Astrocyte (in vitro differentiated cells and primary cell): ENCODE results near the gene C1QL4. TPM values are rescaled to one million over a fixed set of nuclear protein-coding genes. Genes with fewer than 3 reads are reported as not detected.

Source experiments
- DNase-seq: peaks from one replicate; pipeline ENCODE4 v3.0.0-alpha.2; 2010; ENCODE audit warnings: low read depth
- FAIRE-seq: peaks from 2 replicates; lab custom pipeline; 2011; peaks lifted over from hg19 to GRCh38; lab: Jason Lieb, UNC
- H2AFZ ChIP-seq: 2 replicates; pipeline ENCODE4 v1.6.0; 2012; ENCODE audit warnings: low read depth, low read length, inconsistent platforms
- H3K27ac ChIP-seq: 2 replicates; pipeline ENCODE4 v1.5.1; 2011; ENCODE audit warnings: low read depth, low read length, inconsistent platforms
- H3K27me3 ChIP-seq: 2 replicates; pipeline ENCODE4 v1.6.0; 2011; ENCODE audit warnings: low read length, inconsistent platforms; ENCODE audit not compliant: insufficient read depth
- H3K36me3 ChIP-seq: 2 replicates; pipeline ENCODE4 v1.5.1; 2011; ENCODE audit warnings: low read length, inconsistent platforms; ENCODE audit not compliant: insufficient read depth
- H3K4me1 ChIP-seq: 2 replicates; pipeline ENCODE4 v1.5.1; 2011; ENCODE audit warnings: low read length, inconsistent platforms; ENCODE audit not compliant: insufficient read depth
- H3K4me2 ChIP-seq: 2 replicates; pipeline ENCODE4 v1.6.0; 2012; ENCODE audit warnings: low read length, inconsistent platforms
- H3K4me3 ChIP-seq: 2 replicates; pipeline ENCODE4 v1.5.1; 2011; ENCODE audit warnings: low read depth, mild to moderate bottlenecking, low read length, inconsistent platforms; ENCODE audit not compliant: insufficient read depth
- H3K79me2 ChIP-seq: 2 replicates; pipeline ENCODE4 v1.6.0; 2012; ENCODE audit warnings: mild to moderate bottlenecking, low read length, inconsistent platforms; ENCODE audit not compliant: insufficient read depth
- H3K9ac ChIP-seq: 2 replicates; pipeline ENCODE4 v1.6.0; 2012; ENCODE audit warnings: mild to moderate bottlenecking, low read length, inconsistent platforms
- H3K9me3 ChIP-seq: 2 replicates; pipeline ENCODE4 v1.5.1; 2012; ENCODE audit warnings: low read depth, mild to moderate bottlenecking, low read length, inconsistent platforms; ENCODE audit not compliant: insufficient read depth
- H4K20me1 ChIP-seq: 2 replicates; pipeline ENCODE4 v1.6.0; 2012; ENCODE audit warnings: low read length, inconsistent platforms; ENCODE audit not compliant: insufficient read depth
- H3K27ac Mint-ChIP-seq: one replicate; pipeline ENCODE4 v1.8.0; 2021; ENCODE audit warnings: mild to moderate bottlenecking, mixed read lengths; ENCODE audit not compliant: unreplicated experiment
- H3K27me3 Mint-ChIP-seq: one replicate; pipeline ENCODE4 v1.8.0; 2021; ENCODE audit warnings: low read depth, mixed read lengths; ENCODE audit not compliant: unreplicated experiment
- H3K36me3 Mint-ChIP-seq: one replicate; pipeline ENCODE4 v1.8.0; 2021; ENCODE audit warnings: low read depth, mixed read lengths; ENCODE audit not compliant: unreplicated experiment
- H3K4me1 Mint-ChIP-seq: one replicate; pipeline ENCODE4 v1.8.0; 2021; ENCODE audit warnings: low read depth, mixed read lengths; ENCODE audit not compliant: unreplicated experiment
- H3K4me3 Mint-ChIP-seq: one replicate; pipeline ENCODE4 v1.8.0; 2021; ENCODE audit warnings: mild to moderate bottlenecking, moderate library complexity, mixed read lengths; ENCODE audit not compliant: unreplicated experiment
- H3K9me3 Mint-ChIP-seq: one replicate; pipeline ENCODE4 v1.8.0; 2021; ENCODE audit warnings: mild to moderate bottlenecking, mixed read lengths; ENCODE audit not compliant: unreplicated experiment
- EZH2 ChIP-seq: IDR thresholded peaks from 2 replicates; pipeline ENCODE4 v1.6.1; 2012; ENCODE audit warnings: mild to moderate bottlenecking, low read length, inconsistent platforms; ENCODE audit not compliant: insufficient read depth
- total RNA-seq: library from RNA; stranded (reverse); gene quantifications from 2 replicates; pipeline ENCODE4 v1.2.1, GENCODE V29; 2021
- TF ChIP-seq, protein P1 (sequence below): IDR thresholded peaks from 2 replicates; pipeline ENCODE4 v1.5.1; 2011; ENCODE audit warnings: low read depth, mild to moderate bottlenecking, inconsistent platforms, low read length, moderate library complexity; ENCODE audit not compliant: insufficient read depth

Gene C1QL4
- total RNA-seq, 1 donor from 2014 or later, result 0.09 TPM

DNA sequence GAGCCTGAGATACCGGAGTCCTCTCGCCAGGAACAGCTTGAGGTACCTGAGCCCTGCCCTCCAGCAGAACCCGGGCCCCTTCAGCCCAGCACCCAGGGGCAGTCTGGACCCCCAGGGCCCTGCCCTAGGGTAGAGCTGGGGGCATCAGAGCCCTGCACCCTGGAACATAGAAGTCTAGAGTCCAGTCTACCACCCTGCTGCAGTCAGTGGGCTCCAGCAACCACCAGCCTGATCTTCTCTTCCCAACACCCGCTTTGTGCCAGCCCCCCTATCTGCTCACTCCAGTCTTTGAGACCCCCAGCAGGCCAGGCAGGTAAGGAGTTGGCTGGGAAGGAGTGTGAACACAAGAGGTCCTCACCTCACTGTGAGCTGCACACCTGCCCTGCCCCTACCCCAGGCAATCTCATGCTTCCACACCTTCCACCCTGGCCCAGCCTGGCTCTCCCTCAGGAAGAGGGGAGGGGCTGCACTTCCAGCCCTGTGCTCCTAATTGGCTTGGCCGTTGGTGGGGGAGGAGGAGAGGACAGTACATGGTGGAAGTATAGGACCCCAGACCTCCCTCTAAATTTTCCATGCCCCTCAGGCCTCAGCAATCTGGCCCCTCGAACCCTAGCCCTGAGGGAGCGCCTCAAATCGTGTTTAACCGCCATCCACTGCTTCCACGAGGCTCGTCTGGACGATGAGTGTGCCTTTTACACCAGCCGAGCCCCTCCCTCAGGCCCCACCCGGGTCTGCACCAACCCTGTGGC lies 6.2 kb downstream of the C1QL4 start:
- Histone ChIP-seq H3K79me2 (no peaks in the 10 kb centered on the region), H3K9ac (no peak overlapping the region), H3K9me3 (peaks cover 1% of the 10 kb centered on the region), H3K27ac (no peak overlapping the region), H3K4me1 (peaks cover 3% of the 10 kb centered on the region), H3K36me3 (peaks cover 4% of the 10 kb centered on the region), H4K20me1 (peaks cover 8% of the 10 kb centered on the region), H3K27me3 (peaks cover 29% of the 10 kb centered on the region), H2AFZ (no peak overlapping the region), H3K4me2 (no peak overlapping the region), H3K4me3 (no peak overlapping the region)
- no peaks in the 10 kb centered on the region for H3K4me1 Mint-ChIP-seq
- H3K36me3 Mint-ChIP-seq, result peaks cover 5% of the 10 kb centered on the region
- peaks cover 7% of the 10 kb centered on the region for H3K9me3 Mint-ChIP-seq
- no peak for FAIRE-seq
- no peak overlapping the region for H3K27ac Mint-ChIP-seq
- TF ChIP-seq, protein P1, sequence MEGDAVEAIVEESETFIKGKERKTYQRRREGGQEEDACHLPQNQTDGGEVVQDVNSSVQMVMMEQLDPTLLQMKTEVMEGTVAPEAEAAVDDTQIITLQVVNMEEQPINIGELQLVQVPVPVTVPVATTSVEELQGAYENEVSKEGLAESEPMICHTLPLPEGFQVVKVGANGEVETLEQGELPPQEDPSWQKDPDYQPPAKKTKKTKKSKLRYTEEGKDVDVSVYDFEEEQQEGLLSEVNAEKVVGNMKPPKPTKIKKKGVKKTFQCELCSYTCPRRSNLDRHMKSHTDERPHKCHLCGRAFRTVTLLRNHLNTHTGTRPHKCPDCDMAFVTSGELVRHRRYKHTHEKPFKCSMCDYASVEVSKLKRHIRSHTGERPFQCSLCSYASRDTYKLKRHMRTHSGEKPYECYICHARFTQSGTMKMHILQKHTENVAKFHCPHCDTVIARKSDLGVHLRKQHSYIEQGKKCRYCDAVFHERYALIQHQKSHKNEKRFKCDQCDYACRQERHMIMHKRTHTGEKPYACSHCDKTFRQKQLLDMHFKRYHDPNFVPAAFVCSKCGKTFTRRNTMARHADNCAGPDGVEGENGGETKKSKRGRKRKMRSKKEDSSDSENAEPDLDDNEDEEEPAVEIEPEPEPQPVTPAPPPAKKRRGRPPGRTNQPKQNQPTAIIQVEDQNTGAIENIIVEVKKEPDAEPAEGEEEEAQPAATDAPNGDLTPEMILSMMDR, result no peak
- no peak for TF ChIP-seq EZH2
- DNase-seq, result no peak
- H3K27me3 Mint-ChIP-seq, result peaks cover 51% of the 10 kb centered on the region
- H3K4me3 Mint-ChIP-seq, result no peak overlapping the region

DNA sequence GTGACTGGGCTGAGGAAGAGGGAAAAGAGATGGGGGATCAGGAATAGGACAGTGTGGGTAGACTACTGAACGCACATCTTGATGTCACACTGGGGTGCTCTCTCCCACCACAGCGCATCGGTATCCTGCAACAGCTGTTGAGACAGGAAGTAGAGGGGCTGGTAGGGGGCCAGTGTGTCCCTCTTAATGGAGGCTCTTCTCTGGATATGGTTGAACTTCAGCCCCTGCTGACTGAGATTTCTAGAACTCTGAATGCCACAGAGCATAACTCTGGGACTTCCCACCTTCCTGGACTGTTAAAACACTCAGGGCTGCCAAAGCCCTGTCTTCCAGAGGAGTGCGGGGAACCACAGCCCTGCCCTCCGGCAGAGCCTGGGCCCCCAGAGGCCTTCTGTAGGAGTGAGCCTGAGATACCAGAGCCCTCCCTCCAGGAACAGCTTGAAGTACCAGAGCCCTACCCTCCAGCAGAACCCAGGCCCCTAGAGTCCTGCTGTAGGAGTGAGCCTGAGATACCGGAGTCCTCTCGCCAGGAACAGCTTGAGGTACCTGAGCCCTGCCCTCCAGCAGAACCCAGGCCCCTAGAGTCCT lies 6.9 kb downstream of the C1QL4 start:
- FAIRE-seq, result no peak
- no peak overlapping the region for H3K4me2 ChIP-seq
- peaks cover 23% of the 10 kb centered on the region for H3K27me3 ChIP-seq
- no peaks in the 10 kb centered on the region for H3K36me3 Mint-ChIP-seq
- H3K79me2 ChIP-seq, result no peaks in the 10 kb centered on the region
- H3K9me3 ChIP-seq, result no peaks in the 10 kb centered on the region
- H3K4me1 ChIP-seq, result peaks cover 3% of the 10 kb centered on the region
- H3K27ac ChIP-seq, result no peak overlapping the region
- H3K27me3 Mint-ChIP-seq, result peaks cover 44% of the 10 kb centered on the region
- peaks cover 4% of the 10 kb centered on the region for H3K36me3 ChIP-seq
- H3K9me3 Mint-ChIP-seq, result peaks cover 1% of the 10 kb centered on the region
- H3K4me3 ChIP-seq, result no peak overlapping the region
- H3K9ac ChIP-seq, result no peak overlapping the region
- H3K4me3 Mint-ChIP-seq, result no peak overlapping the region
- H2AFZ ChIP-seq, result no peak overlapping the region
- TF ChIP-seq, protein P1, result no peak
- TF ChIP-seq EZH2, result no peak
- H3K4me1 Mint-ChIP-seq, result no peaks in the 10 kb centered on the region
- no peak for DNase-seq
- H3K27ac Mint-ChIP-seq, result no peak overlapping the region
- H4K20me1 ChIP-seq, result peaks cover 8% of the 10 kb centered on the region

DNA sequence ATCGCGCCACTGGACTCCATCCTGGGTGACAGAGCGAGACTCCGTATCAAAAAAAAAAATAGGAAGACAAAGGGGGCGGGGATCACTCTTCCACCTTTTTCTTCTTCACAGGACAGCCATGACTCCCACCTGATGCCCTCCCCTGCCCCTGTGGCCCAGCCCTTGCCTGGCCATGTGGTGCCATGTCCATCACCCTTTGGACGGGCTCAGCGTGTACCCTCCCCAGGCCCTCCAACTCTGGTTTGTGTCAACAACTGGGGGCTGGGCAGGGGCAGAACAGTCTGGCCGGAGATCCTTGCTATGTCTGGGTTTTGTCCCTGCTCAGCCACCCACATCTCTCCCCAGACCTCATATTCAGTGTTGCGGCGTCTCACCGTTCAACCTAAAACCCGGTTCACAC lies 8.2 kb downstream of the C1QL4 start:
- Histone ChIP-seq H3K9ac (no peak overlapping the region), H2AFZ (no peak overlapping the region), H3K36me3 (peaks cover 4% of the 10 kb centered on the region), H3K9me3 (no peaks in the 10 kb centered on the region), H3K79me2 (peaks cover 6% of the 10 kb centered on the region), H3K4me2 (no peak overlapping the region), H3K4me3 (no peak overlapping the region), H4K20me1 (peaks cover 8% of the 10 kb centered on the region), H3K27me3 (peaks cover 10% of the 10 kb centered on the region), H3K4me1 (peaks cover 5% of the 10 kb centered on the region), H3K27ac (no peak overlapping the region)
- peaks cover 32% of the 10 kb centered on the region for H3K27me3 Mint-ChIP-seq
- FAIRE-seq, result no peak
- no peaks in the 10 kb centered on the region for H3K9me3 Mint-ChIP-seq
- H3K4me3 Mint-ChIP-seq, result no peak overlapping the region
- DNase-seq, result no peak
- TF ChIP-seq, protein P1, result no peak
- TF ChIP-seq EZH2, result no peak
- no peaks in the 10 kb centered on the region for H3K4me1 Mint-ChIP-seq
- no peak overlapping the region for H3K27ac Mint-ChIP-seq
- H3K36me3 Mint-ChIP-seq, result no peaks in the 10 kb centered on the region
